HL-60 (cell line): Measurements from ENCODE around the gene RET.

Experiments used
- DNase-seq, 2 experiments: peaks; one replicate each; pipeline ENCODE4 v3.0.0-alpha.2; 2010 to 2020; ENCODE audit warnings: low read depth in 1 of 2, low spot score in 1 of 2
- H3K27ac ChIP-seq: fragments of 250-450 bp; sonication (Bioruptor Pico); replicated peaks from 2 replicates; pipeline ENCODE4 v1.5.1; 2020; ENCODE audit warnings: mild to moderate bottlenecking, moderate library complexity
- H3K27me3 ChIP-seq: fragments of 250-450 bp; sonication (Bioruptor Pico); 2 replicates; pipeline ENCODE4 v1.5.1; 2021; ENCODE audit warnings: mild to moderate bottlenecking, moderate library complexity; ENCODE audit not compliant: insufficient read depth, poor library complexity, severe bottlenecking
- H3K4me3 ChIP-seq: replicated peaks from 2 replicates; pipeline ENCODE4 v1.5.1; 2011; ENCODE audit warnings: mild to moderate bottlenecking, control low read depth, low read length; ENCODE audit not compliant: insufficient read depth
- CTCF ChIP-seq: IDR thresholded peaks from one replicate; pipeline ENCODE4 v1.5.1; 2011; ENCODE audit warnings: low read length, control low read depth, inconsistent platforms; ENCODE audit not compliant: insufficient read depth
- GABPA ChIP-seq: IDR thresholded peaks from 2 replicates; pipeline ENCODE4 v1.6.1; 2012; ENCODE audit warnings: low read depth
- POLR2AphosphoS5 ChIP-seq: IDR thresholded peaks from 2 replicates; pipeline ENCODE4 v1.6.1; 2012; ENCODE audit warnings: low read depth
- REST ChIP-seq: IDR thresholded peaks from 2 replicates; pipeline ENCODE4 v1.6.1; 2012; ENCODE audit warnings: low read depth; ENCODE audit not compliant: insufficient replicate concordance
- SPI1 ChIP-seq: IDR thresholded peaks from 2 replicates; pipeline ENCODE4 v1.6.1; 2012; ENCODE audit warnings: low read depth, mild to moderate bottlenecking, borderline replicate concordance

The RET gene

GRCh38 chr10:43089519-43089918 is 12.7 kb downstream of the RET start:
- Histone ChIP-seq H3K4me3 (no peak overlapping the region), H3K27me3 (no peaks in the 10 kb centered on the region), H3K27ac (no peak overlapping the region)
- no peak for DNase-seq
- TF ChIP-seq POLR2AphosphoS5 (no peak), CTCF (no peak)

- Histone ChIP-seq H3K27me3 (no peaks in the 10 kb centered on the region), H3K4me3 (no peak overlapping the region), H3K27ac (no peak overlapping the region)
- TF ChIP-seq REST (no peak), CTCF (no peak), SPI1 (no peak), GABPA (no peak), POLR2AphosphoS5 (no peak)
- no peak for DNase-seq
Observed at GRCh38 chr10:43090188-43090587, 13.3 kb downstream of the RET start.

GRCh38 chr10:43090664-43091063 is 13.8 kb downstream of the RET start:
- Histone ChIP-seq H3K4me3 (no peak overlapping the region), H3K27me3 (no peaks in the 10 kb centered on the region), H3K27ac (no peak overlapping the region)
- DNase-seq, result no peak
- TF ChIP-seq SPI1, result no peak
- TF ChIP-seq GABPA, result no peak
- no peak for TF ChIP-seq REST
- no peak for TF ChIP-seq CTCF
- no peak for TF ChIP-seq POLR2AphosphoS5

- Histone ChIP-seq H3K4me3 (no peak overlapping the region), H3K27ac (no peak overlapping the region), H3K27me3 (no peaks in the 10 kb centered on the region)
- peak; percentile 47 to 67 for DNase-seq
- TF ChIP-seq GABPA, result no peak
- TF ChIP-seq SPI1, result no peak
- TF ChIP-seq POLR2AphosphoS5, result no peak; the same call in 1 of the 2 replicates
- no peak for TF ChIP-seq REST
- TF ChIP-seq CTCF, result no peak
Observed at GRCh38 chr10:43091846-43092245, 15.0 kb downstream of the RET start.
